Measurements from ENCODE around the gene STK10.

GRCh38 chr5:172118891-172119290 lies 69.1 kb downstream of the STK10 start:
- TF ChIP-seq SREBF2 (IDR thresholded peaks at IDR 0.05) (no peak), POLR2A (IDR thresholded peaks at IDR 0.05; ENCODE audit: low read length) (no peak), RAD21 (conservative IDR thresholded peaks at IDR 0.05 in 1 of 2, IDR thresholded peaks at IDR 0.05 in 1 of 2) (no peak), SMC3 (IDR thresholded peaks at IDR 0.05) (no peak), MAZ (IDR thresholded peaks at IDR 0.05; ENCODE audit: borderline replicate concordance, low read depth, low read length) (no peak), JUN (IDR thresholded peaks at IDR 0.05) (no peak), USF2 (IDR thresholded peaks at IDR 0.05) (no peak), RCOR1 (IDR thresholded peaks at IDR 0.05; ENCODE audit: low read depth, low read length) (no peak), MYC (IDR thresholded peaks at IDR 0.05; ENCODE audit: borderline replicate concordance, low read length) (no peak), TP53 (CRISPR knock-in tag; IDR thresholded peaks at IDR 0.05) (no peak)
- TF ChIP-seq, protein P1, sequence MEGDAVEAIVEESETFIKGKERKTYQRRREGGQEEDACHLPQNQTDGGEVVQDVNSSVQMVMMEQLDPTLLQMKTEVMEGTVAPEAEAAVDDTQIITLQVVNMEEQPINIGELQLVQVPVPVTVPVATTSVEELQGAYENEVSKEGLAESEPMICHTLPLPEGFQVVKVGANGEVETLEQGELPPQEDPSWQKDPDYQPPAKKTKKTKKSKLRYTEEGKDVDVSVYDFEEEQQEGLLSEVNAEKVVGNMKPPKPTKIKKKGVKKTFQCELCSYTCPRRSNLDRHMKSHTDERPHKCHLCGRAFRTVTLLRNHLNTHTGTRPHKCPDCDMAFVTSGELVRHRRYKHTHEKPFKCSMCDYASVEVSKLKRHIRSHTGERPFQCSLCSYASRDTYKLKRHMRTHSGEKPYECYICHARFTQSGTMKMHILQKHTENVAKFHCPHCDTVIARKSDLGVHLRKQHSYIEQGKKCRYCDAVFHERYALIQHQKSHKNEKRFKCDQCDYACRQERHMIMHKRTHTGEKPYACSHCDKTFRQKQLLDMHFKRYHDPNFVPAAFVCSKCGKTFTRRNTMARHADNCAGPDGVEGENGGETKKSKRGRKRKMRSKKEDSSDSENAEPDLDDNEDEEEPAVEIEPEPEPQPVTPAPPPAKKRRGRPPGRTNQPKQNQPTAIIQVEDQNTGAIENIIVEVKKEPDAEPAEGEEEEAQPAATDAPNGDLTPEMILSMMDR (IDR thresholded peaks at IDR 0.05), result no peak
